Epidermal melanocyte (primary cell): ENCODE data around the gene VAPB.

Experiments
- DNase-seq: peaks from one replicate; pipeline ENCODE4 v3.0.0; 2011; ENCODE audit warnings: low spot score; ENCODE audit not compliant: insufficient read length

Gene VAPB

DNA sequence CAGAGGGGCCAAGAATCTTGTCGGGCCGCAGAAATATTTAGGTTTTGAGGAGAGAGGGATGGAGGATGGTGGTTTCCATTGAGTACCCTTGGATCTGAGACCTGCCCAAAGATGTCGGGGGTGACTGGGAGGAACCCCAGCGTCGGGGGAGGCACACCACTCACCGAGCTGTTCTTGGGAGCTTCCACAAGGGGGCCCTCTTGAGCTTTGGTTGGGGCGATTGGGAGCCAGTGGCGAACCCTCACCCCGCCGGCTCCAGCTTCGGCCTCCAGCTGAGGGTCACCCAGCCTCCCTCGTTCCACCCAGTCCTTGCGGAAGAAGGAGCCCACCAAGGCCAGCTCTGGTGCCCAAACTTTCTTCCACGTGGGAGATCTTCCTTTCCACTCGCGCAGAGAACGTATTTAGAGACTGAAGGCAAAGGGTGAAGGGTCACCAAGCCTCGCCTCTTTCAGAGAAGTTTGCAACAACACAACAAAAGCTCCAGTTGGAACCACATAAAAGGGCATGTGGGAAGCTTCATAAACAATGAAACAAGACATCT, 92.5 kb downstream of the VAPB start:
- DNase-seq, result no peak

DNA sequence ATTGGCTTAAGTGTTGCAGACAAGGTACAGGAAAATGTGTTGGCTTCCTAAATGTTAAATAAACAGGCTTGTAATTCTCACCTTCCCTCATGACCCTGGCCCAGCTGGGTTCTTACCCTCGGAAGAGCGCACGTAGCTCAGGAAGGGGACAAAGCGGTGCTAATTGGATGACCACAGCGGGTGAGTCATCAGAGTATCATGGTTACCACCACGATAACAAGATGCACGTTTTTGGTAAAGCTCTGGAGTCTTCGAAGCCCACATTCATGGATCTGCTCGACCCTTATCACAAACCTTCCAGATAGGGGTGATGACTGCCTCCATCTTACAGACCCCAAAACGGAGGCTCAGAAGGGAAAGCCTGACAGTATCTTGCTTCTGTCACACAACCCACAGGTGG, 93.4 kb downstream of the VAPB start:
- DNase-seq, result no peak

DNA sequence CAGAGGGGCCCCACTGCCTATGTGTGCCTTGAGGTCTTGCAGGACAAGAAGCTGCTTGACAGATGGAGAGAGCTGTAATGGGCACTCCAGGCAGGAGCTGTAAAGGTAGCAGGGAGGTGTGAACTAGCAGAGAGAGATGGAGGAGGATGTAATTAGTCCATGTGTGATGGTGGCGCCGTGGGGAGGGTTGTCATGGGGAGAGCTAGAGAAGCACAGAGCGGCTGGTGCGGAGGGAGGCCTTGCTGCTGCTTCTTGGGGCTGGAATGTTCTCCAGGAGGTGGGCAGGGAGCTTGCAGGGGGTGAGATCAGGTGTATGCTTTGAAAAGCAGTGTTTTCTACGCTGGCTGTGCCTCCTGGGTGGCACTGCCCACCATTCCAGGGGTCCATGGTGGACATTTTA, 94.0 kb downstream of the VAPB start:
- DNase-seq, result no peak

DNA sequence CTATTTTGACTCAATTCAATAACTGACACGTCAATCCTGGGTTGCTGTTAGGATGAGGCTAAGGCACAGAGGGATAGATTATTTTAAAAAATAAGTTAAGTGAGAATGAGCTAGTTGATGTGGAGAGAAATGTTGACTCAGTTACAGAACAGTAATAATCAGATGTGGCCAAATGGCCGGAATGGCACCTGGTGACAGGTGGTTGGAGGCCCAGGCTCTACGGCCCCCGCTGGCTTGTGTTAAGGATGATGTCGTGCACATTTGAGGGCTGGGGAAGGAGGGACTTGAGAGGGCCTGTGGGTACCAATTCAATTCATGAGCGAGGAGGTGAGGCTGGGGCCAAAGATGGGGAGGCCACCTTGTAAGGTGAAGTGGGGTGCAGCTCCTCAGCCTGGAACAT, 94.4 kb downstream of the VAPB start:
- DNase-seq, result no peak

DNA sequence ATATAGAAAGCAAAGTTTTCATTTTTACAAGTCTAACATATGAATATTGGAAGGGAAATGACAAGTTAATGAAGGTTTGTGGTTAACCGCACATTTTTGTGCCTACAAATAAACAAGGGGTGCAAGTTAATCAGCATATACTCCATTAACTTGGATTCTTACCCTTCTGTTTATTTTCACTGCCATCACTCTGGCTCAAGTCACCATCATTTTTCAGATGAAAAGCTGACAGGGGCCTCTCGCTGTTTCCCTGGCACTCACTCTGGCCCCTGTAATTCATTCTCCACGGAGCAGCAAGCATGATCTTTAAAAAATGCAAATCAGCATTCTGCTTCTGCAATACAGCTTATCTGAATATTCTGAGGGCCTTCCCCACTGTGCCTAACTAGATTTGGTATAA, 96.4 kb downstream of the VAPB start:
- no peak for DNase-seq

DNA sequence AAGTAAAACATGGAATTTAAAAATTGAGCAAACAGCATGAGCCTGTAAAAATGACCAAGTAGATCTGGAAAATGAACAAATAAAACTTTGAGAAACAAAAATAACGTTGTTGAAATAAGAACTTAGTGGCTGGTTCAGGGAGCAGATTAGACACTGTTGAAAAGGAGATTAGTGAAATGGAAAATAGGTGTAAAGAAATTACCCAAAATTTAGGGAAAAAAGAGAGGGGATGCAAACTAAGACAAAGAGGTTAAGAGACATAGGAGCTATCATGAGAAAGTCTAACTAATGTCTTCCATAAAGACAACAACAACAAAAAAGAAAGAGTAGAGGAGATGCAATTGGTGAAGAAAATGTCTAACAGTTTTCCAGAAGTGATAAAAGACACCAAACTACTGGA, 97.2 kb downstream of the VAPB start:
- no peak for DNase-seq

DNA sequence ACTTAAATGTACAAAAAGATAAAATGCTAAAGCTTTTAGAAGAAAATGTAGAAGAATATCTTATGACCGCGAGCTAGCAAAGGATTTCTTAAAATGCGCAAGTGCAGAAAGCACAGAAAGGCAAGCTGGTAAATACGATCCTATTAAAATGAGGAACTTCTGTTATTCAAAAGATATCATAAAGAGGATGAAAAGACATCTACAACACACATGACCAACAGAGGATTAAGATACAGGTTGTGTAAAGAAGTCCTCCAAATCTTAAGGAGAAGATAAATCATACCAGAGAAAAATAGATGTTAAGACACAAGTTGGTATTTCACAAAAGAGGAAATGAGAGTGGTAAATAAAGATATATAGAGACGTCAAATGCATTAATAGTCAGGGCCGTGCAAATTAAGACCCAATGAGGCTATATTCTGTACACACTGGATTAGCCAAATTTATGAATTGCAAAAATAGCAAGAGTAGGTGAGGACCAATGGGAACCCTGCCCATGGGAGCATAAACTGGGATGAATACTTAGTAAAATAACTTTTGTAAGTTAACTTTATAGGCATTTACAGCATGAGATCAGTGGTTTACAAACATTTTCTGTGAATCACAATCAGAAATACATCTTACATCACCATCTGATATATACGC, 103.2 kb downstream of the VAPB start:
- no peak for DNase-seq

DNA sequence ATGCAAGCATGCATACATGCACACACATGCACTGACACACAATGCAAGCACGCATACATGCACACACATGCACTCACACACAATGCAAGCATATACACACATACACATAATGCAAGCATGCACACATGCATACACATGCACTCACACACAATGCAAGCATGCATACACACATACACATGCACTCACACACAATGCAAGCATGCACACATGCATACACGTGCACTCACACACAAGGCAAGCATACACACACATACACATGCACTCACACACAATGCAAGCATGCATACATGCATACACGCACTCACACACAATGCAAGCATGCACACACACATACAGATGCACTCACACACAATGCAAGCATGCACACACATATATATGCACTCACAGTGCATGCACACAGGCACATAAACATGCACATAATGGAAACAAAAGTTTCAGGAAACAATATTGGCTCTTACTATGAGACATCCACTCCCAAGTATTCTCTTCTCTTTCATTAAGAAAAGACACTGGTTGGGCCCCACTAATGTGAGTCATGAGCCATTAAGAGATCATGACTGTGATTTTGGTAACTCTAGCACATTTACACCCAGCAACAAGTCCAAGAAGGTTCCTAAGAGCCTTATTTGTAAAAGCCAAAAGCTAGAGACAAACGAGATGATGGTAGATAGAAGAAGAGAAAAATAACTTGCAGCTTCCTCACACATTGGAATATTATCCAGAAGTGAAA, 103.9 kb downstream of the VAPB start:
- no peak for DNase-seq

DNA sequence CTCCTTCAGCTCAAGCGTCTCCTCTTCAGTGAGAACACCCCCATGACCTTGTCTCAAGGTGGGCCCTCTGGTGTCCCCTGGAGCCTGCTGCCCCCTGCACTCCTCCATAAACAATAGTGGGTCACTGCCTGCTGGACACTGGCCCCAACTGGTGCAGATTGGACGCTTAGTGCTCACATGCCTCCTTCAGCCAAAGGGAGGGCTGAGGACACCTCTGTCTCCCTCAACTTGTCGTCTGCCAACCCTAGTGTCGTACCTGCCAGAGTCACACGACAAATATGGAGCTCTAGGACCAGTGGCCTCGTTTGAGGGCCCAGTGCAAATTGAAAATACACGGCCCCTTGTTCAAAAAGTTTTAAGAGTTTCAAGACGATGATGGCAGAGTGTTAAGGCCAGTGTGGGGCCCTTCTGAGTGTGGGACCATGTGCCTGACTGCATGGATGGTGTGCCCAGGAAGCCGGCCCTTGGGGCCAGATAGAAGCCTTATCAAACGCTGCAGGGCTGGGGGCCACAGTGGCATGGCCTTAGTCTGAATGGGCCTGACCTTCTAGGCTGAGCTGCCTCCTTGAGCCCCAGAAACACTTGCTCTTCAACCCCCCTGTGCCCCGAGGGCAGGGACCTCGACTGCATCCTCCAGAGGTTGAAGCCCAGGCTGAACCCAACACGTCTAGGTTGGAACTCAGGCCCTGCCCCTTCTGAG, 106.0 kb downstream of the VAPB start:
- no peak for DNase-seq

DNA sequence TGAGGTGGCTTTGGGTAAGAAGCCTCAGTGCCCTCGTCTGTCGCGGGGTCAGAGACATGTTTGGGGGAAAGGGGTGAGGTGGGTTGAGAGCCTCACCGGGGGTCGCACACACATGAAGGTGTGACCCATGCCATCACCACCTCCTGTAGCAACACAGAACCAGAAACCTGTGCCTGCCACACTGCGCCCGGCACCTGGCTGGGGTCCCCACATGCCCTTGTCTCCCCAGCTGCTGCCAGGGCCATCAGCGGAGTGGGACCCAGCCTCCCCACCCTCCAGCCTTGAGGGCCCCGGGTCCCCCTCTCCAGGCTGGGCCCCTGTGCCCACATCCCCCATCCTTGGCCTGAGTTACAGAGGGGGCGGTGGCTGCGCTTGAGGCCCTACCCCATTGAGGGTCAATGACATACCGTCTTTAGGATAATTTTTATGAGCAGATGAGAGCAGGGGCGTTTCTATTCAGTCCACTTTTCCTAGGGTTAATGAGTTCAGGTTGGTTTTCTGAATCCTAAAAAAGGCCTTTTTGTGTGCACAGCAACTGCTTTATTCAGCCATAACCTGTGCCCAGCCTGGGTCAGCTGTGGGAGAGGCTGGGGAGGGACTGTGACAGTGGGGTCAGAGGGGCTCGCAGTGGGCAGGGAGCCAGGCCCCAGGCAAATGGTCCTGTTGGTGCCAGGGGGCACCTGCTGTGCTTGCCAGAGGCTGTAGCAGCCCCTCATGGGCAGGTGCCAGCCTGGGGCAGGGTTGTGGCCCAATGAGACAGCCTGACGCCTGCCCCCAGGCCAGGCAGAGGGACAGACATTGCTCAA, 106.8 kb downstream of the VAPB start:
- no peak for DNase-seq

DNA sequence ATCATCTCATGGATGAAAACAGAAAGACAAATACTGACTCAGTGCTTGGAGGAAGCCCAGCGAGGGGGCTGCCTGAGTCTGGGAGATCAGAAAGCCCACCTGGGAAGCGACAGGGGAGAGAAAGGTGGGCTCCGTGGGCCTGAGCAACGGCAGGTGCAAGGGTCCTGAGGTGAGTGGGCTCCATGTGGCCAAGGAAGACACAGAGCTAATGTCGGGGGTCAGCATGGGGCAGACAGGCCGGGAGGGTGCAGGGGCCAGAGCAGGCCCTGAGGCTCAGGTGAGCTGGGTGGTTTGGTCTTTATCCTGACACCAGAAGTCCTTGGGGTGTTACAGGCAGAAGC, 107.4 kb downstream of the VAPB start:
- DNase-seq, result no peak

DNA sequence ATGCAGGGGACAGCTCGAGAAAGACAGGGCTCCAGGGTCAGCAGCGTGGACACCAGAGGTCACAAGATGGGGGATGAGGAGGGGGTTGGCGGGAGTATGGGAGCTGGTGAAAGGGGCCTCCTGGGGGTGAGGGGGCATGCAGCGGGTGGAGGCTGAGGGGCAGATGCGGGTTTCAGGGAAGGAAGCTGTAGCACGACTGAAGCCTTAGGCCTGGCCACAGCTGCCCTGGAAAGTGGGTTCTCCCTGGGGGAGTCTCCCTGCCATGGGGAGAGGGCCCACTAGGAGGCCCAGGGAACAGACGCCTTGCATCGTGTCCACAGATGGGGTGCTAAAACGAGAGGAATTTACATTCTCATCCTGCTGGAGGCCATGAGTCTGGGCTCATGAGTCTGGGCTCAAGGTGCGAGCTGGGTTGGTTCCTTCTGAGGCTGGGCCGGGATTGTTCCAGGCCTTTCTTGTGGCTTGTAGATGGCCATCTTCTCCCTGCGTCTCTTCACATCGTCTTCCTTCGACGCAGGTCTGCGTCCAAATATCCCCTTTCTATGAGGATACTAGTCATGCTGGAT, 108.1 kb downstream of the VAPB start:
- DNase-seq, result no peak

DNA sequence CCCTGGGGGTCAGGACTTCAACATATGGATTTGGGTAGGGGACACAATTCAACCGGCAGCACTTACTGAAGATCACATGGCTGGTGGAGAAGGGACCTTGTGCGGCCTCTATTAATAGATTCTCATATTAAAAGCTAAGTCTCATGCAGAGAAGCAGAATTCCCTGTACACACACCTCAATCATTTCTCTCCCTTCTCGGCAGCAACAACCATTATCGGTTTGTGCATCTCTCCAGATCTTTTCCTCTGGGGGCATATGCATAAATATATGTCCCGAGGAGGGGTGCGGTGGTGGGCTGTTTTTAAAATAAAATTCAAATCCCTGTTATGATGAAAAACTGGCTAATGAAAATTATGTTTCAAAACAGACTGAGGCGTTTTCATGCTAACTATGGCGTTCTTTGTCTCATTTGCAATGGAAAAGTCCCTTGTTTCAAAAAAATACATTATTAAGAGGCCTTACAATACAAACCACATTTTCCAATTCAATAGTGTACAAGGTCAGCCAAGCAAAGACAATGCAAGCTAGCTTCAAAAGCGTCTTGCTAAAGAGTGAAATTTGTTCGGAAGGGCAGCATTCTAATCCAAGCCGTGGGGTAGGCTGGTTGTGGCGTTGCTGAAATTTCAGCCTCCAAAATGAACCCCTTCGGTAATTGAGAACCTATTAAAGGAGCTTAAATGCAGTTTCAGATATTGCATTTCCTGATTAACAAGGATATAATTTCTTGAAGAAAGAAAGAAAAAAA, 108.9 kb downstream of the VAPB start:
- no peak for DNase-seq

DNA sequence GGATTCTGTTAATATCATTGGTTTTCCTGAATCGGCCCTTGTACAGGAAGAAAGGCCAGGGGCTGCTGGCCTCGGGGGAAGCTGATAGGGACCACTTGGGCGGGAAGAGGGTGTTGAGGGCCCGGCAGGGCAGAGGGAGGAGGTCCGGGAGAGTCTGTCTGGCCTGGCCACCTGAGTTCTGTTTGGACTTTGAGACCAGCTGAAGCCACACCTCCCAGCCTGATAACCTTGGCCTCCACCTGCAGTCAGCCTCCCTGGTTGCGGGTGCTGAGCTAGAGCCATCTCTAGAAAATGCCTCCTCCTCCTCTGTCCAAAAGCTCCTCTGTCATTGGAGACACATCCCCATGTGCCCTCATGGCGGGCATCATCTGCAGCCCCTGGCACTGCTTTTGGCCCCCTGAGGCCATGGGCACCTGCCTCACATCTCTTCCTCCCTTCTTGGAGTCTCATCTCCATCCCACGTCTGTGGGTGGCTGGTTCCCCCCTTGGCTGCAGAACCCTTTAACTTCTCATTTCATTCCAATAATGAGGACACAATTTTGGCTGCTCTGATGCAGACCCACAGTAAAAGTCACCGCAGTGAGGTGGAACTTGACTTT, 109.5 kb downstream of the VAPB start:
- DNase-seq, result no peak

DNA sequence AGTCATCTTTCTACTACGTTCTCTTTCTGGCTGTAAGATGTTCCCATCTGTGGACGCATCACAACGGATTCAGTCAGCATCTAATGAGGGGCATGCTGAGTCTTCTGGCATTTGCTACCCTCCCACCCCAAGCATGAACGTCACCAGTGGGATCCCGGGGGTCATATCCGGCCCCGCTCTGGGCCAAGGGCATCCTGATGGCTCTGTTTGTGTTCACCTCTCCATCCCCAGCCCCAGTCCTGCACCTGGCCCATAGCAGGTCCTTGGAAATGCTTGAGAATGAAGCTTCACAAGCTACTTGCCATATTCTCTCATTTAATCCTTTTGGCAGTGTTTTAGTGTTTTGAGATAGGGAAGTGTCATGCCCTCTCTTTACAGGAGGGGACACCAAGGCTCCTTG, 111.2 kb downstream of the VAPB start:
- no peak for DNase-seq
